Peyer's patch (tissue), 4 donors: ENCODE results near the gene LRRC28.

Experiments
- CTCF ChIP-seq, 6 experiments: fragments of 450-650 bp in 4 of 6; fragments of 200-600 bp in 2 of 6; sonication (generic) in 1 of 6; IDR thresholded peaks; one replicate each; pipeline ENCODE4 v1.5.1; 2017 to 2019; ENCODE audit warnings: antibody characterized with exemption in 6 of 6, mild to moderate bottlenecking in 3 of 6, moderate library complexity in 1 of 6
- POLR2A ChIP-seq, 2 donors: fragments of 450-650 bp; IDR thresholded peaks; one replicate each; pipeline ENCODE4 v1.5.1; 2017; ENCODE audit warnings: antibody characterized with exemption in 2 of 2, mild to moderate bottlenecking in 2 of 2, moderate library complexity in 2 of 2

- TF ChIP-seq CTCF (IDR thresholded peaks at IDR 0.05) = no peak
- no peak for TF ChIP-seq POLR2A (IDR thresholded peaks at IDR 0.05)
Measured at GRCh38 chr15:99416191-99417188, 165.2 kb downstream of the LRRC28 start.
